ENCODE data around the gene PLG.
"Not testable (repeated sequence)": the region's sequence is repeated elsewhere in the genome, so short reads cannot be mapped to it uniquely, and the experiment has no call there.

Gene PLG

GRCh38 chr6:160708993-160709392 is 6.9 kb downstream of the PLG start:
- not testable (repeated sequence) for DNase-seq

GRCh38 chr6:160714731-160715316 is 12.8 kb downstream of the PLG start:
- DNase-seq: no peak

GRCh38 chr6:160730911-160731310 is 28.9 kb downstream of the PLG start:
- no peak for DNase-seq

DNA sequence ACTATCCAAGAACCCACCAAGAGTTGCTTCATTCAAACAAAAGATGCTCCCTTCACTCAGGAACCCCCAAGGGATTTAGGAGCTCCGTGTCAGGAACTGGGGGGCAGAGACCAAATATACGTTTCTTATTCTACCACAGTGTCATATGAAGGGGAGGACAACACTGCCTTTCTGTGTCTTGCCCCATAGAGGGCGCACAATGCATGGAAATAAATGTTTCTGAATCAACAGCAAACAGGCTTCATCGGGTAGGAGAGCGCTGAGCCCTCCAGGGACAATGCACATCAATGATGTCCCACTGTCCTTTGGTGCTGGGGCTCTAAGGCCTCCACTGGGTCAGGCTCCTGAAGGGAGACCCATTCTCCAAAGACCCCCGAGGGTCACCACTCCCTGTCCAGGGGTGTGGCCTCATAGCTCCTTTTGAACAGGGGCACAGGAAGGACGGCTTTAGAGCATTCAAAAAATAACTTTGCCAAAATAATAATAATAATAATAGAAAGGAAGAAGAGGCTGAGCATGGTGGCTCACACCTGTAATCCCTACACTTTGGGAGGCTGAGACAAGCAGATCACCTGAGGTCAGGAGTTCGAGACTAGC is 31.1 kb downstream of the PLG start:
- peak in 1 of 2 experiments; percentile 5 for DNase-seq

DNA sequence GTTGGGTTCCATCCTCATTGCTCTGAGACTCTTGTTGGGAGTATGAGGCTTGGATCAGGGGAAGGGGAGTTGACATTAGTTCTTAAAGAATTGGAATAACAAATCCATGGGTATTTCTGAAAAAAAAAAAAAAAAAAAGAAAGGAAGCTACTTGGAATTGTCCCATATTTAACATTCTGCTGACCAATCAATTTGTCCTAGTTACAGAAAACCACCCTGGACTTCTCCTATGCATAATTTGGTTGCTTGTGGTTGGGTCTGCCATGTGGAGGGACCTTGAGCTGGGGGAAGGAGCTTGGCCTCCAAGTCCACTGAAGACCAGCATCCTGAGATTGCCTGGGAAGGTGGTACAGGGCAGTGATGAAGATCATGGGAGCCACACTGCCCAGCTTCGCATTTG is 32.6 kb downstream of the PLG start:
- no peak for DNase-seq

- DNase-seq: no peak
Measured at GRCh38 chr6:160735523-160735922, 33.5 kb downstream of the PLG start.

DNA sequence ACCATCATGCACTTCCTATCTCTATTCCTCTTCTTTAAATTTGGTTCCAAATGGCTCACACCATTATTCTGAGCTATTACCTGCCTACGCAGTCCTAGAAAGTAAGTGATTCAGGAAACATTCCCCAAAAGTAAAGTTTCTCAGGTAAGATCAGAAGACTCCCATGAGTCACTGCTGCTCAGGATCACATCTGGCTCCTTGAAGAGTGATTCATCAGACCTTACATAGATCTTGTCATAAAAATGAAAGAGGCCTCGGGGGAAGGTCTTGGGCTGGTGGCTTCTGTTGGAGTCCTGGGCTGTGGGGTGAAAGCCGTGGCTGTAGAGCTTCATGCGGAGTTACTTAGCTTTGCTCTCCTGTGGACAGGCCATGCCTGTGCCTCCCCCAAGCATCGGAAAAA is 35.9 kb downstream of the PLG start:
- DNase-seq: no peak

DNA sequence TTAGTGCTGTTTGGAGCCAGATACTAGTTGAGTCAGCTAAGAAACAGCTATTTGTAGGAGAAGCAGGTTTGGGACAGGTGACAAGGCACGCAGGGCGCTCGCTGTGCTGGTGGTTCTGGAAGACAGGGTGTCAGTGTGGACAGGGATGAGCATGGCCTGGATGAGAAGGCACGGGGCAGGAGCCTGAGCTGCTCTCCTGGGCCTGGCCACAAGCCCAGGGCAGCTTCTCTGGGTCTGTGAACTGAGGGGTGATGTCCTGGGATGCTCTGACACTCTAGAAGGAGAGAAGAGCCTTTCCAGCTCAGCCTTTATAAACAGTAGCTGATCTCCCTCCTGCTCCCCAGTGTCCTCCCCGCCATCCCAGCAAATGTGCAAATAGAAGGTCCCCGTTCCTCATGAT is 37.9 kb downstream of the PLG start:
- no peak for DNase-seq

GRCh38 chr6:160741012-160741411 is 39.0 kb downstream of the PLG start:
- DNase-seq: not testable (repeated sequence)

DNA sequence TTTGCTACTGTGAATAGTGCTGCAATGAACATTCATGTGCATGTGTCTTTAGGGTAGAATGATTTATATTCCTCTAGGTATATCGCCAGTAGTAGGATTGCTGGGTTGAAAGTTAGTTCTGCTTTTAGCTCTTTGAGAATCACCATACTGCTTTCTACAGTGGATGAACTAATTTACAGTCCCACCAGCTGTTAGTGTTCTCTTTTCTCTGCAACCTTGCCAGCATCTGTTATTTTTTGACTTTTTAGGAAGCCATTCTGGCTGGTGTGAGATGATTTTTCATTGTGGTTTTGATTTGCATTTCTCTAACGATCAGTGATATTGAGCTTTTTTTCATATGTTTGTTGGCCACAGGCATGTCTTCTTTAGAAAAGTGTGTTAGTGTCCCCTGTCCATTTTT is 40.0 kb downstream of the PLG start:
- no peak for DNase-seq

- DNase-seq: no peak
Measured at GRCh38 chr6:160750276-160750689, 48.2 kb downstream of the PLG start.

DNA sequence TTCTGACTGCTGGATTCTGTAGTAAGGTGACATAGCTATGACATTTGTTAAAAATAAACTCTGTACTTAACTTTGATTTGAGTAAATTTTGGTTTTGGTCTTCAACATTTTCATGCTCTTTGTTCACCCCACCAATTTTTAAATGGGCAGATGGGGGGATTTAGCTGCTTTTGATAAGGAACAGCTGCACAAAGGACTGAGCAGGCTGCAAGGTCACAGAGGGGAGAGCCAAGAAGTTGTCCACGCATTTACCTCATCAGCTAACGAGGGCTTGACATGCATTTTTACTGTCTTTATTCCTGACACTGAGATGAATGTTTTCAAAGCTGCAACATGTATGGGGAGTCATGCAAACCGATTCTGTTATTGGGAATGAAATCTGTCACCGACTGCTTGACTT is 51.2 kb downstream of the PLG start:
- not testable (repeated sequence) for DNase-seq

DNA sequence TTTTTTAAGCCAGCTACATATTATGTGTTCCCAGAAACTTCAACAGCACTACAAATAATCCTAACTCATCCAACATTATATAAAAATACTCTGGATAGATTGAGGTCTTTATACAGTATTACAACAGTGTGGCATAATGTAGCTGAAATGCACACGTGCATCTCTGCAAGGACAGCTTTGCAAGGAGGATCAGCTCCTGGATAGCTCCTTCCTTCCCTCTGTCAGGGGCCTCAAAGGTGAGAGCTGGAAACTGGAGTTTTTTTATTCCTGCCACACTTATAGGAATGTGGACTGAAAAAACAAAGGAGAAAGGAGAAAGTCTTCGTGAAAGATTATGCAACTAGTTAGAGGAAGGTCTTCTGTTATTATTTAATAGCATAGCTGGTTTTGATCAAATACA is 53.1 kb downstream of the PLG start:
- DNase-seq: no peak

- no peak for DNase-seq
Measured at GRCh38 chr6:160756021-160756420, 54.0 kb downstream of the PLG start.

DNA sequence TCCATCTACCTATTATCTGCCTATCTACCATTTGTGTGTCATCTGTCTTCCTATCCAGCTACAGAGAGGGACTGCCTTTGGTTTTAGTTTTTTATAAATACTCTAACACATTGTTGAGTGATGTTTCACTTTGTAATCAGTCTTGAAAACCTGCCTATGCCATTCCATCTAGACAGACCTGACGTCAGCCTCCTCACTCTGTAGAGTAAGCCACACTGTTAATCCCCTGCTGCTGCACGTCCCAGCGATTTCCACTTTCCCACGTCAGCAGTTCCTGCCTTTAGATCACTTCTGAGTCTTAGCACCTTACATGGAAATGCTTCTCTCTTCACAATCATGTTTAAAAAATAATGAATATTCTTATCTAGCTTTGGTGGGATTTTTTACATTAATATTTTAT is 54.8 kb downstream of the PLG start:
- no peak for DNase-seq

DNA sequence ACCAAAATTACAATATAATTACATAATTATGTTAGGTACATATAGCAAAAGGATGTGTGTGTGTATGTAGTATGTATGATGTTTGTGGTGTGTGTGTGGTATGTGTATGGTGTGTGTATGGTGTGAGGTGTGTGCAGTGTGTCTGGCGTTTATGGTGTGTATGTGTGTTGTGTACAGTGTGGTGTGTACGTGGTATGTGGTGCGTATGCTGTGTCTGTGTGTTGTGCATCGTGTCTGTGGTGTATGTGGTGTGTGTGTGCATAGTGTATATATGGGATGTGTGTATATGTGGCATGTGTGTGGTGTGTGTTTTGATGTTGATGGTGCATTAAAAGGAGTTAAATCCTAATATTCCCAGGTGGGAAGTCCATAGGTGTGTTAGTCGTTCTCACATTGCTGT is 62.8 kb downstream of the PLG start:
- DNase-seq: no peak

GRCh38 chr6:160765412-160765811 is 63.4 kb downstream of the PLG start:
- DNase-seq: no peak

DNA sequence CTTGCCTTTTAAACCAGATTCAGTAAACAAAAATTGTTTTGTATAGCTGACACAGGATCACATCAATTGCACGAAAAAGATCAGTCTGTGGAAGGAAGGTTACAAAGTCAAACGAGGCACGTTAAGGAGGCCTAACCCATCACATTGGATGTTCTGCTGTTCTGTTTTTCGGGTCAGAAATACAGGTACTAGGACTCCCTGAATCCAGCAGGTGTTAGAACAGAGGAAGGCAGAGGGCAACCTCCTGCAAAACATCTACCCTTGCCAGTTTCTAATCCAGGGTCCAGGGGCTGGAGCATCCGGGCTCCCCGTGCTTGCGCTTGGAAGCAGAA is 64.6 kb downstream of the PLG start:
- no peak for DNase-seq

GRCh38 chr6:160766989-160767646 is 65.1 kb downstream of the PLG start:
- DNase-seq: peak; percentile 12 to 56

GRCh38 chr6:160767647-160768019 is 65.6 kb downstream of the PLG start:
- no peak for DNase-seq

- DNase-seq: no peak
Measured at GRCh38 chr6:160768101-160768500, 66.1 kb downstream of the PLG start.

DNA sequence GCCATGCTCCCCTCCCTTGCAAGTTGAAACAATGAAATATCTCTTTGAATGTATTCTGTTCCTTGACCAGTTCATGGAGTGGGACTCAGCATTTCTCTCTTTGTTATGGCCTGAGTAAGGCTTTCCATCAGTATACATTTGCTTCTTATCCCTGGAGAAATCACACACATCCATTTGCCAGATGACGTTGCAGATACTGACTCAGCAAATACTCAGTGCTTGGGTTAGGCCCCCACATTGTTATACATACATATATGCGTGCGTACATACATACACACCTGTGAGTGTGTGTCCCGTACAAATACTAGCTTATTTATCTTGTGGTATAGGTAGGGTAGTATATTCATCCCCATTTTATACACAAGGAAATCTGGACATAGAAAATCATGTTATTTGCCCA is 72.4 kb downstream of the PLG start:
- DNase-seq: no peak

DNA sequence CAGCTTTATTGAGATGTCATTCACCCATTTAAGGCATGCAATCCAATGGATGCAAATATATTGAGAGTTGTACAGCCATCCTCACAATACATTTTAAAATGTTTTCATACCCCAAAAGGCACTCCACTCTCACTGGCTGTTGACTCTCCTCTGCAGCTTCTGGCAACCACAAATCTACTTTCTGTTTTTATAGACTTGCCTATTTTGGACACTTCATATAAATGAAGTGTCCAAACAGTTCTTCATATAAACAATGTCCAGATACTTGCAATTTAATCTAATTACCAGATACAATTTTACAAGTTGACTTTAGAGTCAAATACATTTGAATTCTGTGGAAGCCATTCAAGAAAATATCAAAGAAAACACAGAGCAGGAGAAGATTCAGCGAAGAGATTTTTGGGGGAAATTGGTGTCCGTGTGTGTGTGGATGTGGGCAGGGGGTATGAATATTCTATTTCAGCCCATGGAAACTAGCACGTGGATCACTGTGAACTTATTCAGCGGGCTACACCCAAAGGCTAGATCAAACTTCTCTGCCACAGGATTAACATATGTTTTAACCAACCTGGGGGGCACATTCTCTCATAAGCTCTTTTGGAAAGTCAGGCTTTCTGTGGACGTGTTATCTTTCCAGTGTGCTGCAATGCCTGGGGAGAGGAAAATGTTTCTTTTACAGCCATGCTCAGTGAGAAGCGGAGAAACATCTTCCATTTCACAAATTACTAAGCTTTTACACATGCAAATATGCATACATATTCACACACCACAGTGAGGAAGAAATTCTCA is 73.9 kb downstream of the PLG start:
- DNase-seq: no peak

DNA sequence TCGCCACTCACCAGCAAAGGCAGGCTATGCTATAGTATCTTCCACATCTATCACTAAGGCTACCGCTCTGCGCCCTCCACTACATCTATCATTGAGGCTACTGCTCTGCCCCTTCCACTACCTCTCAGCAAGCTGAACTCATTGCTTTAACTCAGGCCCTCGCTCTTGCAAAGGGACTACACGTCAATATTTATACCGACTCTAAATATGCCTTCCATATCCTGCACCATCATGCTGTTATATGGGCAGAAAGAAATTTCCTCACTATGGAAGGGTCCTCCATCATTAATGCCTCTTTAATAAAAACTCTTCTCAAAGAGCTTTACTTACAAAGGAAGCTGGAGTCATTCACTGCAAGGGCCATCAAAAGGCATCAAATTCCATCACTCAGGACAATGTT is 77.1 kb downstream of the PLG start:
- not testable (repeated sequence) for DNase-seq

Measured in stimulated activated CD4-positive, alpha-beta T cell treated with anti-CD3 and anti-CD28 coated beads, Interleukin-4, amount 100 ng/mL, for 4 hours (primary cell).